H1 (cell line): ENCODE measurements around the gene EXOC6.

Source experiments
- EP300 ChIP-seq, 2 experiments: IDR thresholded peaks; 1 replicate in 1 of 2; 2 replicates in 1 of 2; pipeline ENCODE4 v1.6.1; 2011 to 2012; ENCODE audit warnings: low read depth in 2 of 2, low read length in 2 of 2, mild to moderate bottlenecking in 2 of 2, borderline replicate concordance in 1 of 2, inconsistent platforms in 1 of 2, moderate library complexity in 1 of 2
- EZH2 ChIP-seq: fragments of 200-600 bp; sonication (generic); IDR thresholded peaks from 2 replicates; pipeline ENCODE4 v1.7.1; 2012; ENCODE audit warnings: low read depth, mild to moderate bottlenecking, moderate library complexity, low read length, inconsistent platforms; ENCODE audit not compliant: severe bottlenecking
- FOSL1 ChIP-seq: IDR thresholded peaks from 2 replicates; pipeline ENCODE4 v1.6.1; 2011; ENCODE audit warnings: mild to moderate bottlenecking, low read depth, low read length, moderate library complexity; ENCODE audit not compliant: insufficient read depth
- JUND ChIP-seq: IDR thresholded peaks from 2 replicates; pipeline ENCODE4 v1.6.1; 2011; ENCODE audit warnings: mild to moderate bottlenecking, improper control_type of control experiment, low read length
- POLR2A ChIP-seq, 2 experiments: IDR thresholded peaks; 1 replicate in 1 of 2; 2 replicates in 1 of 2; pipeline ENCODE4 v1.6.1; 2011; ENCODE audit warnings: low read depth in 2 of 2, low read length in 2 of 2, mild to moderate bottlenecking in 2 of 2; ENCODE audit errors: control extremely low read depth in 1 of 2
- POLR2AphosphoS5 ChIP-seq: IDR thresholded peaks from 2 replicates; pipeline ENCODE4 v1.6.1; 2011; ENCODE audit warnings: low read depth, low read length
- RAD21 ChIP-seq, 2 experiments: IDR thresholded peaks in 1 of 2; conservative IDR thresholded peaks in 1 of 2; 2 replicates each; pipeline ENCODE4 v1.6.1; 2011; ENCODE audit warnings: low read depth in 2 of 2, low read length in 2 of 2, improper control_type of control experiment in 1 of 2, inconsistent platforms in 1 of 2, mild to moderate bottlenecking in 1 of 2, moderate library complexity in 1 of 2
- RXRA ChIP-seq: IDR thresholded peaks from 2 replicates; pipeline ENCODE4 v1.6.1; 2011; ENCODE audit warnings: low read depth, mild to moderate bottlenecking, low read length, moderate library complexity; ENCODE audit not compliant: insufficient read depth
- SIN3A ChIP-seq, 2 experiments: IDR thresholded peaks in 1 of 2; conservative IDR thresholded peaks in 1 of 2; 2 replicates each; pipeline ENCODE4 v1.6.1; 2011 to 2012; ENCODE audit warnings: low read length in 2 of 2, improper control_type of control experiment in 1 of 2, low read depth in 1 of 2, mild to moderate bottlenecking in 1 of 2
- SUZ12 ChIP-seq: fragments of 200-600 bp; sonication (generic); IDR thresholded peaks from 2 replicates; pipeline ENCODE4 v1.6.1; 2012; ENCODE audit warnings: mild to moderate bottlenecking, inconsistent platforms, low read length, moderate library complexity, mixed read lengths
- TAF1 ChIP-seq: IDR thresholded peaks from 2 replicates; pipeline ENCODE4 v1.6.1; 2011; ENCODE audit warnings: mild to moderate bottlenecking, low read depth, low read length
- TF ChIP-seq, protein P1 (sequence below), 3 experiments: IDR thresholded peaks; 1 replicate in 2 of 3; 2 replicates in 1 of 3; pipeline versions ENCODE4 v1.5.1 to v1.6.1; 2011; ENCODE audit warnings: low read length in 3 of 3, mild to moderate bottlenecking in 3 of 3, inconsistent platforms in 2 of 3, low read depth in 1 of 3, moderate library complexity in 1 of 3; ENCODE audit not compliant: insufficient read depth in 1 of 3; ENCODE audit errors: control extremely low read depth in 1 of 3
- TF ChIP-seq, protein P2 (sequence below): IDR thresholded peaks from 2 replicates; pipeline ENCODE4 v1.6.1; 2011; ENCODE audit warnings: low read length, improper control_type of control experiment

DNA sequence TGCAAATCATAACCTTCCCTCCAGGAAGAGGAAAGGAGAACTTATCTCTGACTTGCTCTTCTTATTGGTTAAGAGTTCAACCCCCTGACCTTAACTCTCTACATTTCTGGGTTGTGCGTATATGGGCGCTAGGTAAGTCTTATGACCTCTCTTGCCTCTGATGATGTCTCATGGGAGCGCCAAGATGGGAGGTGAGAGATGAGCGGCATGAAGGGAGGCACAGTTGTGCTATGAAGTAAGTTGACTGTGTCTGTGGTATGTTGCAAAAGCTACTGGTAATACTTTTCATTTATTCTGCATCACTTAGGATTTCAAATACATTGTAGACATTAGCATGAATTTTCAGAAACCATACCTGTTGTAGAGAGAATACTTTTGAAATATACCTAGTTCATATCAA, 59.0 kb downstream of the EXOC6 start:
- no peak for TF ChIP-seq POLR2AphosphoS5
- TF ChIP-seq RAD21 (IDR thresholded peaks at IDR 0.05 in 1 of 2, conservative IDR thresholded peaks at IDR 0.05 in 1 of 2; ENCODE audit: low read depth in 2 of 2, low read length in 2 of 2): no peak
- no peak for TF ChIP-seq POLR2A (IDR thresholded peaks at IDR 0.05; ENCODE audit: control extremely low read depth in 1 of 2, low read depth in 2 of 2, low read length in 2 of 2)
- TF ChIP-seq, protein P1, sequence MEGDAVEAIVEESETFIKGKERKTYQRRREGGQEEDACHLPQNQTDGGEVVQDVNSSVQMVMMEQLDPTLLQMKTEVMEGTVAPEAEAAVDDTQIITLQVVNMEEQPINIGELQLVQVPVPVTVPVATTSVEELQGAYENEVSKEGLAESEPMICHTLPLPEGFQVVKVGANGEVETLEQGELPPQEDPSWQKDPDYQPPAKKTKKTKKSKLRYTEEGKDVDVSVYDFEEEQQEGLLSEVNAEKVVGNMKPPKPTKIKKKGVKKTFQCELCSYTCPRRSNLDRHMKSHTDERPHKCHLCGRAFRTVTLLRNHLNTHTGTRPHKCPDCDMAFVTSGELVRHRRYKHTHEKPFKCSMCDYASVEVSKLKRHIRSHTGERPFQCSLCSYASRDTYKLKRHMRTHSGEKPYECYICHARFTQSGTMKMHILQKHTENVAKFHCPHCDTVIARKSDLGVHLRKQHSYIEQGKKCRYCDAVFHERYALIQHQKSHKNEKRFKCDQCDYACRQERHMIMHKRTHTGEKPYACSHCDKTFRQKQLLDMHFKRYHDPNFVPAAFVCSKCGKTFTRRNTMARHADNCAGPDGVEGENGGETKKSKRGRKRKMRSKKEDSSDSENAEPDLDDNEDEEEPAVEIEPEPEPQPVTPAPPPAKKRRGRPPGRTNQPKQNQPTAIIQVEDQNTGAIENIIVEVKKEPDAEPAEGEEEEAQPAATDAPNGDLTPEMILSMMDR (IDR thresholded peaks at IDR 0.05; ENCODE audit: control extremely low read depth in 1 of 3, insufficient read depth in 1 of 3, low read depth in 1 of 3, low read length in 3 of 3): no peak
- TF ChIP-seq RXRA: no peak
- TF ChIP-seq FOSL1: no peak
- no peak for TF ChIP-seq SUZ12
- TF ChIP-seq, protein P2, sequence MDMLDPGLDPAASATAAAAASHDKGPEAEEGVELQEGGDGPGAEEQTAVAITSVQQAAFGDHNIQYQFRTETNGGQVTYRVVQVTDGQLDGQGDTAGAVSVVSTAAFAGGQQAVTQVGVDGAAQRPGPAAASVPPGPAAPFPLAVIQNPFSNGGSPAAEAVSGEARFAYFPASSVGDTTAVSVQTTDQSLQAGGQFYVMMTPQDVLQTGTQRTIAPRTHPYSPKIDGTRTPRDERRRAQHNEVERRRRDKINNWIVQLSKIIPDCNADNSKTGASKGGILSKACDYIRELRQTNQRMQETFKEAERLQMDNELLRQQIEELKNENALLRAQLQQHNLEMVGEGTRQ: no peak
- TF ChIP-seq EZH2: no peak
- TF ChIP-seq SIN3A (conservative IDR thresholded peaks at IDR 0.05 in 1 of 2, IDR thresholded peaks at IDR 0.05 in 1 of 2; ENCODE audit: low read depth in 1 of 2, low read length in 2 of 2): no peak
- no peak for TF ChIP-seq TAF1
- TF ChIP-seq JUND: no peak
- no peak for TF ChIP-seq EP300 (IDR thresholded peaks at IDR 0.05; ENCODE audit: borderline replicate concordance in 1 of 2, low read depth in 2 of 2, low read length in 2 of 2)
